ENCODE measurements around the gene CHADL. TPM values are rescaled to one million over a fixed set of nuclear protein-coding genes. Genes with fewer than 3 reads are reported as not detected.
A peak's percentile ranks its signal among the peaks of the same experiment; 100 is the strongest.

The CHADL gene
- total RNA-seq, 1 donor from 2014 or later: 0.43 TPM

DNA sequence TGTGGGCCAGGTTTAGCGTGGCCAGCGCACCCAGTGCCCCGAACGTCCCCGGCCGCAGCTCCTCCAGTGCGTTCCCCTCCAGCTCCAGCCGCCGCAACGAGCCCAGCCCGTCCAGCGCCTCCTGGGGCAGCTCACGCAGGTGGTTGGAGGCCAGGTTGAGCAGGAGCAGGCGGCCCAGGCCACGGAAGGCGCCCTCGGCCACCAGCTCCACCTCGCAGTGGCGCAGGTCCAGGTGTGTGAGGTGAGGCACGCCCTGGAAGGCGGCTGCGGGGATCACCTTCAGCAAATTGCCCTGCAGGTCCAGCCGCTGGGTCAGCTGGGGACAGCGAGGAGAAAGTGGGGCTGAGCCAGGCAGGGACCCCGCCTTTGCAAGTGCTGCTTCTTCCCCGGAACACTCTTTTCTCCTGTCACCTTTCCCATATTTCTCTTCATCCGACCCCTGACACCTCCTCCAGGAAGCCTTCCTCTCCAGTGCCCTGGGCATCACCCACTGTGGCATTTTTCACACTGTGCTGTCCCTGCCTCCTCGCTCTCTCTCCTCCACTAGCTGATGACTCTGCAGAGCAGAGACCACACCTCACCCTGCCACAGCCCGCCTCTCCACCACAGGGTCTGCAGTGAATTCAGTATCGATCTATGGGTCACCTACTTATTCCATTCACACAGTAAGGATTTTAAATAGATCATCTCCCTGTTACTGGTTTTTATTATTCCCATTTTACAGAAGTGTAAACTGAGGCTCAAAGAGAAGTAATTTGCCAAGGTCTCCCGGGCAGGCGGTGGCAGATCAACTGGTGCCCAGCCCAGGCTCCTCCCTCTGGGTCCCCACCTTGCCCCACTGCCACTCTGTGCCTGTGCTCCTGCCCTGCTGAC lies 1.9 kb downstream of the CHADL start:
- TF ChIP-seq, protein P1, sequence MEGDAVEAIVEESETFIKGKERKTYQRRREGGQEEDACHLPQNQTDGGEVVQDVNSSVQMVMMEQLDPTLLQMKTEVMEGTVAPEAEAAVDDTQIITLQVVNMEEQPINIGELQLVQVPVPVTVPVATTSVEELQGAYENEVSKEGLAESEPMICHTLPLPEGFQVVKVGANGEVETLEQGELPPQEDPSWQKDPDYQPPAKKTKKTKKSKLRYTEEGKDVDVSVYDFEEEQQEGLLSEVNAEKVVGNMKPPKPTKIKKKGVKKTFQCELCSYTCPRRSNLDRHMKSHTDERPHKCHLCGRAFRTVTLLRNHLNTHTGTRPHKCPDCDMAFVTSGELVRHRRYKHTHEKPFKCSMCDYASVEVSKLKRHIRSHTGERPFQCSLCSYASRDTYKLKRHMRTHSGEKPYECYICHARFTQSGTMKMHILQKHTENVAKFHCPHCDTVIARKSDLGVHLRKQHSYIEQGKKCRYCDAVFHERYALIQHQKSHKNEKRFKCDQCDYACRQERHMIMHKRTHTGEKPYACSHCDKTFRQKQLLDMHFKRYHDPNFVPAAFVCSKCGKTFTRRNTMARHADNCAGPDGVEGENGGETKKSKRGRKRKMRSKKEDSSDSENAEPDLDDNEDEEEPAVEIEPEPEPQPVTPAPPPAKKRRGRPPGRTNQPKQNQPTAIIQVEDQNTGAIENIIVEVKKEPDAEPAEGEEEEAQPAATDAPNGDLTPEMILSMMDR (IDR thresholded peaks at IDR 0.05): no peak
- H3K4me3 Mint-ChIP-seq (ENCODE audit: unreplicated experiment): no peak overlapping the region
- no peak overlapping the region for H3K27ac Mint-ChIP-seq (ENCODE audit: unreplicated experiment)

DNA sequence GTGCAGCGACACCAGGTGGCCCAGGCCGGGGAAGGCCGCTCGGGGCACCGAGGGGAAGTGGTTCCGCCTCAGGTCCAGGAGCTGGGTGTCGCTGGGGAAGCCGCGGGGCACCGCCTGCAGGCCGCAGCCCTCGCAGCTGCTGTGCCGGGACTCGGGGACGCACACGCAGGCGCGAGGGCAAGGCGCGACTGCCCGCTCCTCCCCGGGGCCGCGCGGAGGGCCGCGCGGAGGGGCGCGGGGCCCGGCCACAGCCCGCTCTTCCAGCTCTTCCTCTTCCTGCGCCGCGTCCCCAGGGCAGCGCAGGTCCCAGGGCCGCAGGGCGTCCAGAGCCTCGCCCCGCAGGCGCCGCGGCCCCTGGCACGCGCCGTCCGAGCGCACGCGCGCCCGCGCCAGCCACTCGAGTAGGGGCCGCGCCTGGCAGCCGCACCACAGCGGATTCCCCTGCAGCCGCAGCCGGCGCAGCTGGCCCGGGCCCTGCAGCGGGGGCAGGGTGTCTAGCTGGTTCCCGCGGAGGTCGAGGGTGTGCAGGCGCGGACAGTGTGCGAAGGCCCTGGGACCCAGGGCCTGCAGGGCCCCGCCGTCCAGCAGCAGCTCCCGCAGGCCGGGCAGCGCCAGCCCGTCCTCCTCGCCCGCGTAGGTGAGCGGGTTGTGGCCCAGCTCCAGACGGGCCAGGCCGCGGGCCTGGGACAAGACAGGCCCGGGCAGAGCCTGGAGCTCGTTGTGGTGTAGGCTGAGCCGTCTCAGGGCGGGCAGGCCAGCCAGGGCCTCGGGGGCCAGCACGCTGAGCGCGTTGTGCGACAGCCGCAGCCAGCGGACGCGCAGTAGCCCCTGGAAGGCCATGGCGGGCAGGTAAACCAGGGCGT lies 2.8 kb downstream of the CHADL start:
- H3K4me1 Mint-ChIP-seq (ENCODE audit: unreplicated experiment): peaks cover 4% of the 10 kb centered on the region
- H3K27ac Mint-ChIP-seq (ENCODE audit: unreplicated experiment): no peak overlapping the region
- no peaks in the 10 kb centered on the region for H3K27me3 Mint-ChIP-seq (ENCODE audit: unreplicated experiment)
- no peaks in the 10 kb centered on the region for H3K9me3 Mint-ChIP-seq (ENCODE audit: unreplicated experiment)
- DNase-seq (ENCODE audit: extremely low spot score, unreplicated experiment): no peak
- no peak overlapping the region for H3K4me3 Mint-ChIP-seq (ENCODE audit: unreplicated experiment)
- H3K36me3 Mint-ChIP-seq (ENCODE audit: unreplicated experiment): no peaks in the 10 kb centered on the region
- TF ChIP-seq, protein P1 (IDR thresholded peaks at IDR 0.05): peak; percentile 31

More for the DNA sequence above, 1.9 kb downstream of the CHADL start:
- H3K4me1 Mint-ChIP-seq (ENCODE audit: unreplicated experiment): peaks cover 4% of the 10 kb centered on the region
- DNase-seq (ENCODE audit: extremely low spot score, unreplicated experiment): no peak
- no peaks in the 10 kb centered on the region for H3K36me3 Mint-ChIP-seq (ENCODE audit: unreplicated experiment)
- no peaks in the 10 kb centered on the region for H3K9me3 Mint-ChIP-seq (ENCODE audit: unreplicated experiment)
- no peaks in the 10 kb centered on the region for H3K27me3 Mint-ChIP-seq (ENCODE audit: unreplicated experiment)

DNA sequence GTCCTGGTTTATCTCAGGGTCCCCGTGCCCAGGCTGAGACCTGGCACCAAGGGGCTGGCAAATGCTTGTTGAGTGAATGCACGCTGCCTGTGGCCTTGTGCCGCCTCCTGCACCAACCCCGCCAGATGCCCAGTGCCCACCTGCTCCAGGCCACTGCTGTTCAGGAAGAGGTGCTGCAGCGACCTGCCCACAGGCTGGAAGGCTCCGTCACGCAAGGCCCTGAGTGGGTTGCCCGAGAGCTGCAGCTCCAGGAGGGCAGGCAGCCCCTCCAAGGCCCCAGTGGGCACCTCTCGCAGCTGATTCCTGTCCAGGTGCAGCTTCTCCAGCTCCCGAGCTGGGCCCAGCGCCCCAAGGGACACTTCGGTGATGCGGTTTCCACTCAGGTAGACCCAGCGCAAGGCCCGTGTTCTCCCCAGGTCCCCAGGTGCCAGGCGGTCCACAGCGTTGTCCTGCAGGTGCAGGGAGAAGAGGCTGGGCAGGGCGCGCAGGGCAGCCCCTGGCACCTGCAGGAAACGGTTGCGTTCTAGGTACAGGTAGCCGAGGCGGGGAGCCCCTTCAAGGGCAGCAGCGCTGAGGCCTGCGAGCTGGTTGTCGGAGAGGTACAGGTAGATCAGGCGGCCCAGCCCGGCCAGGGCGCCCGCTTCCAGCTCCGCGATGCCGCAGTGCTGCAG lies 3.6 kb downstream of the CHADL start:
- no peaks in the 10 kb centered on the region for H3K36me3 Mint-ChIP-seq (ENCODE audit: unreplicated experiment)
- no peaks in the 10 kb centered on the region for H3K9me3 Mint-ChIP-seq (ENCODE audit: unreplicated experiment)
- H3K27me3 Mint-ChIP-seq (ENCODE audit: unreplicated experiment): no peaks in the 10 kb centered on the region
- no peak for DNase-seq (ENCODE audit: extremely low spot score, unreplicated experiment)
- no peak overlapping the region for H3K4me3 Mint-ChIP-seq (ENCODE audit: unreplicated experiment)
- TF ChIP-seq, protein P1 (IDR thresholded peaks at IDR 0.05): no peak
- H3K4me1 Mint-ChIP-seq (ENCODE audit: unreplicated experiment): peaks cover 4% of the 10 kb centered on the region
- no peak overlapping the region for H3K27ac Mint-ChIP-seq (ENCODE audit: unreplicated experiment)

DNA sequence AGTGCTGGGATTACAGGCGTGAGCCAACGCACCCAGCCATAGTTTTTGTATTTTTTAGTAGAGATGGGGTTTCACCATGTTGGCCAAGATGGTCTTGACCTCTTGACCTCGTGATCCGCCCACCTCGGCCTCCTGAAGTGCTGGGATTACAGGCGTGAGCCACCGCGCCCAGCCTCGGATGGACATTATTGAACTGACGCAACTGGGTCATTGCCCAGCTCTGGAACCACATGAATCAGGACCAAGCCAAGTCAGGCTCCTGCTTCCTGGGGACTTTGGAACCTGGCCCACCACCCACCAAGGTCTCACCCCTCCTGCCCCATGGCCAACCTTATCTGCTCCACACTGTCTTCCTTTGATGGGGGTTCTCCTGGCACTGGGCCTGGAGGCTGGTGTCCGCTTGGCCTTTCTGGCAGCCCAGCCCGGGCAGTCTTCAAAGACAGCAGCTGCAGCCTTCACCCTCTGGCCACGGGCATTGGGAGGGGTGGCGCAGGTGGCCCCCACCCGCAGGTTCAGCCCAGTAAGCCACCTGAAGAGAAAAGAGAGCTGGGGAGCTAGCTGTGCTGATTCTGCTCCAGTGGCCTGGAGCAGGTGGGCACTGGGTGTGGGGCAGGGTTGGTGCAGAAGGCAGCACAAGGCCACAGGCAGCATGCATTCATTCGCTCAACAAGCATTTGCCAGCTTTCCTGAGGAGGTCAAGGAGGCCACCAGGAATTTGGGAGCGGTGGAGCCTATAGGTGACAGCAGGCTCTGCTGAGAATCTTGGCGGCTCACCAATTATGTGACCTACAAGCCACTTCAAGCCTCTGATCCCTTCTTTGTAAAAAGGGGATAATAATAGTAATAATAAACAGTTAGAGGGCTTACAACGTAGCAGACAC lies 5.7 kb downstream of the CHADL start:
- TF ChIP-seq, protein P1 (IDR thresholded peaks at IDR 0.05): no peak

More for the DNA sequence above, 5.7 kb downstream of the CHADL start:
- H3K27me3 Mint-ChIP-seq (ENCODE audit: unreplicated experiment): no peaks in the 10 kb centered on the region
- H3K4me1 Mint-ChIP-seq (ENCODE audit: unreplicated experiment): peaks cover 3% of the 10 kb centered on the region
- no peak overlapping the region for H3K27ac Mint-ChIP-seq (ENCODE audit: unreplicated experiment)
- no peak overlapping the region for H3K4me3 Mint-ChIP-seq (ENCODE audit: unreplicated experiment)
- no peaks in the 10 kb centered on the region for H3K9me3 Mint-ChIP-seq (ENCODE audit: unreplicated experiment)
- peaks cover 4% of the 10 kb centered on the region for H3K36me3 Mint-ChIP-seq (ENCODE audit: unreplicated experiment)
- no peak for DNase-seq (ENCODE audit: extremely low spot score, unreplicated experiment)
